Fibroblast of skin of right biceps (primary cell): ENCODE measurements around the gene RBM47.
"Not testable (repeated sequence)": the region's sequence is repeated elsewhere in the genome, so short reads cannot be mapped to it uniquely, and the experiment has no call there.

Experiments used
- DNase-seq: peaks from one replicate; pipeline ENCODE4 v3.0.0-alpha.2; 2013

The RBM47 gene

DNA sequence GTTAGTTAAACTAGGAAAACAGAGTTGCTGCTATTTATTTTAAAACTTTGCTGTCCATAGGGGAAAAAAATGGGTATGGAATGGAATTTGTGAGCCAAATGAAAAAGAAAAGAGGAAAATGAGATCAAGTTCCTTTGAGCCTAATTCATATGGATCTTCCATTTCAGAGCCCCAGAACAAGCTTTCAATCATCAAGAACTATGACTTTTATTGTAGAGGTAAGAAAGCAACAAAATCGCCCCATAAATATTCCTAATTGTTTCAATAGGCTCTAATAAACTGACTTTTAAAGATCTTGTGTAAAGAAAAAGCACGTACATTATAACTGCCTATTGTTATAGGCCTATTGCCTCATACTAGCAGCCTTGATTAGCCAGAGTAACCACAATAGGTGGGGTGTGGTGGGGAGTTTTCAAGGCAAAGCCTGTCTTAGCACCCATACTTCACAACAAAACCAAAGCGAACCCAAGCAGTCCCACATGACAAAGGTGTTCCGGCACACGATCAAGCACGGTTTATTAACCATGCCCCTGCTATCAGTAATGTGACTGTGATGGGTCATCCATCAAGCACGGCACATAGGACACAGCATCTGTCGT lies 44.4 kb downstream of the RBM47 start:
- DNase-seq: no peak

- no peak for DNase-seq
These were observed 45.0 kb downstream of the RBM47 start for GRCh38 chr4:40584517-40585141.

DNA sequence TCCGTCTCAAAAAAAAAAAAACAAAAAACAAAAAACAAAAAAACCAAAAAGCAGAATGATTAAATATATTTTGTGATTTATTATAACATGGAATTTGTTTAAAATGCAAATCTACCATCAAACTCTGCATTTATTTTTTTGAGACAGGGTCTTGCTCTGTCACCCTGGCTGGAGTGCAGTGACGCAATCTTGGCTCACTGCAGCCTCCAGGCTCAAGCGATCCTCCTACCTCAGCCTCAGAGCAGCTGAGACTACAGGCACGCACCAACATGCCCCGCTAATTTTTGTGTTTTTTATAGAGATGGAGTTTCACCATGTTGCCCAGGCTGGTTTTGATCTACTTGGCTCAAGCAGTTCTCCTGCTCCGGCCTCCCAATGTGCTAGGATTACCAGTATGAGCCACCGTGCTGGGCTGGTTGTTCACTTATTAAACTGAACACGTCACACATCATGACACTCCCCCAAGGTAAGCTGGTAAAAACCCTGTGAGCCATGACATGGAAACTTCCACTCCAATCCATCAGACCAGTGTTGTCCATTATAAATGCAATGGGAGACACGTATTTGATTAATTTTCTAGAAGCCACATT lies 45.7 kb downstream of the RBM47 start:
- DNase-seq: no peak

DNA sequence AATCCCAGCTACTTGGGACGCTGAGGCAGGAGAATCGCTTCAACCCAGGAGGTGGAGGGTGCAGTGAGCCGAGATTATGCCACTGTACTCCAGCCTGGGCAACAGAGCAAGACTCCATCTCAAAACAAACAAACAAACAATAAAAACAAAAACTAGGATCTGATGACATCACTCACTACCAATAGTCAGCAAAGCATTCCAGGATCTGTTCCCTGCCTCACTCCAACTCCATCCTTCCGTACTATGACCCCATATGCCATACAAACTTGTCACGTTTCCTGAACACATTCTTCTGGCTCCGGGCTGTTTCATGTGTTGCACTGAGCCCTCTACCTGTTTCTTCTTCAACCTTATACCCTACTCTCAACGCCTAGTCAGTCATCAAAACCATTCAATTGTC lies 47.3 kb downstream of the RBM47 start:
- no peak for DNase-seq

DNA sequence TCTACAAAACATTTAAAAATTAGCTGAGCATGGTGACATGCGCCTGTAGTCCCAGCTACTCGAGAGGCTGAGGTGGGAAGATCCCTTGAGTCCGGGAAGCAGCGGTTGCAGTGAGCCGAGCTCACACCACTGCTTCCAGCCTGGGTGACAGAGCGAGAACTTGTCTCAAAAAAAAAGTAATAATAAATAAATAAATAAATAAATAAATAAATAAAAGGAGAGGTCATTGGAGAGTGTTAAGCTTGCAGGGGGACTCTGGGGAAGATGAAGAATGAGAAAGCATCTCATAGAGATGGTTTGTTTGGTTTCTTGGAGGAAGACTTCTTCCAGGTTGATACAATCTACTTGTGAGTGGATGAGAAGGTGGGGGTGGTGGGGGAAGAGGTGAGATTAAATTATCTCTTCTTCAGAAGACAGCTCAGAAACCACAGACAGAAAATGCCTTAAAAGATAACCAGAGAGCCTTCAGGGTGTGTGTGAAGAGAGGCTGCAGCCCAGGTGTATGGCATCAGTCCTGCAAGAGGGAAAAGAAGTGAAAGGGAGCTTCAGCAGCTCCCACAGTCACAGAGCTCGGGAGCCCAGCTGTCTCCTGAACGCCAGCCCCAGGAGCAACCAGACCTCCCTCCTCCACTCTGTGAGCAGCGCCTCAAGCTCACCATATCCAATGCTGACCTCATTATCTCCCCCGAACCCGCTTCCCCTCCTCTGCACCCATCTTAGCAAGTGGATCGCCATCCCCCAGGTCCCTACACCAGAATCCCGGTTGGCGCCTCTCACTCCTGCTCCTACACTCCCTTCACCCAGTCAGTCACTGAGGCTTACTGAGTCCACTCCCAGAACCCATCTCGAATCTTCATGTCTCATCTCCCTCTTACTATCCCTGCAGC lies 48.2 kb downstream of the RBM47 start:
- no peak for DNase-seq

DNA sequence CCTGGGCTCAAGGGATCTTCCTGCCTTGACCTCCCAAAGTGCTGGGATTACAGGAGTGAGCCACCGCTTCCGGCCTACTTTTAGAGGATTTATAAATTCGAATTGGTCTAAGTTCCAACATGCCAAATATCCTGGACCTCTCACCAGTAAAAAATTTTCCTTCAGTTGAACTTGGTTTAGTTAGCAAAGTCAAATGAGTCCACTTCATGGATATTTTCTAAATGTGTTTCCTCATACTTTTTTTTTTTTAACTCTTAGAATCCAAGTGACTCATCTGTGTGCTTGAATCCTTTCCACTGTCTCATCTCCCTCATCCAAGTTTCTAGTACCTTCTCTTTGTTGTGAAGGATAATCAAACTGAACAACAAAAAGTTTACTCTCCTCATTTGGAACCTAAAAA lies 49.7 kb downstream of the RBM47 start:
- DNase-seq: peak; percentile 87

GRCh38 chr4:40577588-40578253 lies 51.9 kb downstream of the RBM47 start:
- no peak for DNase-seq

DNA sequence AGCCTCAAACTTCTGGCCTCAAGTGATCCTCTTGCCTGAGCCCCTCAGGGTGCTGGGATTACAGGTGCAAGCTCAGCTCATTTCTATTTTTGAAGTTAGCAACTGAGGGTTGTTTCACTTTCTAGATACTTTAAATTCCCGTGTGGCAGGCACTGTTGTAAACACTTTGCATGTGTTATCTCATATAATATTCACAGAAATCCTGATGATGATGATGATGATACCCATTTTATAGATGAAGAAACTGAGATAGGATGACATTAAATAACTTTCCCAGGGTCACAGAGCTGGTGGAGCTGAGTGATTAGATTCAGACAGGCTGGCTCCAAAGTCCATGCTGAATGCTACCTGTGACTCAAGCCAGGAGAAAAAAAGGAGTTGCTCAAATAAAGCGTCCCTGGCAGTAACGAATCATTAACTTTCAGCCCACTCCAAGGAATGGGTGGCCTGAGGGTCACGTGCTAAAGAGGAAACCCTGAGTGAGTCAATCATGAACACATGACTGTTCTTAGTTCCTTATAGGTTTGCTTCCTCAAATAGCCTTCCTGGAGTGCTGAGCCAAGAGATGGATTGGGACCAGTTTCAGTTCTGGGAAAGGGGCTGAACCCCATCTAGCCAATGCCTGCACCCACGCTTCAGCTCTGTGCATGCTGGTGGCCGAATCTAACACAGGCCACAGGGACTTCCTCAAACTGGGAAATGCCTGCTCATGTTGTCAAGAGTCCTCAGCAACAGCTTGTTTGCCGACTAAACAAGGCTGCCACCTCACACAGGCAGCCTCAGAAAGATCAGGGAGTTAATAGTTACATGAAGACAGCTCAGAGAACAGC lies 52.8 kb downstream of the RBM47 start:
- DNase-seq: peak; percentile 89

DNA sequence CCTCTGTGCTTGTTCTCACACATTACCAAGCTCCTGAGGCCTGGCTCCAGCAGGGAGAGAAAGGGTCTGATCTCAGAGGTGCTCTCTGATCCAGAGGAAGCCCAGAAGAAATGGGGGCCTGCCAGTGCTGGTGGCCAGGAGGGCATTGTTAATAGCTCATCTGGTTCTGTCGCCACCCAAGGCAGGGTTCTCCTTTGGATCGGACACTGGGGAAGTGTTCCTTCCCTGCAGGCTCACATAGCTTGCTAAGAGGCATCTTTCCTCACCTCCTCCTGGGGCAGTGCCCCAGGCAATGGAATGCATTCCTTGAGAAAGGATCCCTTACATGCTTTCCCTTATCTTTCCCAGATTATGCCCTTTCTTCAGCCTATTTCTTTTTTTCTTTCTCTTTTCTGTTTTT lies 53.8 kb downstream of the RBM47 start:
- DNase-seq: no peak

DNA sequence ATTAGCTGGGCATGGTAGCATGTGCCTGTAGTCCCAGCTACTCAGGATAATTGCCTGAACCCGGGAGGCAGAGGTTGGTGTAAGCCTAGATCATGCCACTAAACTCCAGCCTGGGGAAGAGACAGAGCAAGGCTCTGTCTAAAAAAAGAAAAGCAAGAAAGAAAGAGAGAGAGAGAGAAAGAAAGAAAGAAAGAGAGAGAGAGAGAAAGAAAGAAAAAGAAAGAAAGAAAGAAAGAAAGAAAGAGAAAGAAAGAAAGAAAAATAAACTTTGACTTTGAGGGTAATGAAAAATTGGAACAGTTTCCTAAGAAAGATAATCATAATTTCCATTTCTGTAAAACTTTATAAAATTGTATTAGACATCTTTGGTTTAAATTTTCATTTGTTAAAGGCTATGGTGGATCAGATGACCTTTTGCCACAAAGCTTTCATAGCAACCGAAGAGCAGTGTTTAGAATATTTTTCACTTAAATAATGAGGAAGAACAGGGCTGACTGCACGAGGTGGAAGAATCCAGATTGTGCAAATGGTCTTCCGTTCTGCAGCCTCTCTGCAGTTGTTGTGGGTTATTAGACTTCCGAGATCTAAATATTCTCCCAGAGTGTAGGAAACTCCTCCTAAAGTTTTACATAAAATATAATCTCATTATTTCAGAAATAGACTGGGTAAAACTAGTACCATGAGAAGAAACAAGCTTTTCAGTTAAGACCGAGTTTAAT lies 55.9 kb downstream of the RBM47 start:
- no peak for DNase-seq

- DNase-seq: no peak
These were observed 56.9 kb downstream of the RBM47 start for GRCh38 chr4:40572692-40573310.

DNA sequence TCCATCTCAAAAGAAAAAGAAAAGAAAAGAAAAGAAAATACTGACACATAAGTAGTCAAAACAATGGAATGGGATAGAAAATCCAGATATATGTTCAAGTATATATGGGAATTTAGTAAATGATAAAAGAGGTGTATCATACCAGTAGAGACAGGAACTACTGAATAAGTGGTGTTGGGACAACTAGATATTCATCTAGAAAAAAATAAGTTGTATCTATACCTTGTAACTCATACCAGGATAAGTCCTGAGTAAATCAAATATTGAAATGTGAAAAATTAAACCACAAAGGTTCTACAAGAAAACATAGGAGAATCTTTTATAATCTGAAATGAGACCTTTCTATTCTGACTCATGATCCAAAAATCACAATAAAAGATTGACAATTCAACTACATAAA lies 58.5 kb downstream of the RBM47 start:
- DNase-seq: no peak

DNA sequence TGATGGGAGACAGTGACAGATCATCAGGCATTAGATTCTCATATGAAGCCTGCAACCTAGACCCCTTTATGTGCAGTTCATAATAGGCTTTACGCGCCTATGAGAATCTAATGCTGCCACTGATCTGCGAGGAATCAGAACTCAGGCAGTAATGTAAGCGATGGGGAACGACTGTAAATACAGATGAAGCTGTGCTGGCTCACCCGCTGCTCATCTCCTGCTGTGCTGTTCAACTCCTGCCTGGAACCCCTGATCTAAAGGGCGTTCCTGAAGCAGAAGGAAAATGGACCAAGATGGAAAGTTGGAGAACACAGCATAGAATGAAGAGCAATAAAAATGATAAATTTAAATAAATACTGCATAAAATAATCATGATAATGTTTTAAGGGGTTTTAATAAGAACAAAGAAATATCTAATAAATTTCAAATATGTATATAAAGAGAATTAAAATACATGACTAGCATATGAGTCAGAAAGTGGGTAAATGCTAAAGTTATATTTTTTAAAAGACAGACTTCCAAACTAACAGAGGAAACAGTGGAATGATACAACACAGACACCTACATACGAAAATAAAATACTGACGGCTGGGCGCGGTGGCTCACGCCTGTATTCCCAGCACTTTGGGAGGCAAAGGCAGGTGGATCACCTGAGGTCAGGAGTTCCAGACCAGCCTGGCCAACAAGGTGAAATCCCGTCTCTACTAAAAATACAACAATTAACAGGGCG lies 59.2 kb downstream of the RBM47 start:
- DNase-seq: no peak

- DNase-seq: no peak
These were observed 64.7 kb downstream of the RBM47 start for GRCh38 chr4:40564815-40565483.

DNA sequence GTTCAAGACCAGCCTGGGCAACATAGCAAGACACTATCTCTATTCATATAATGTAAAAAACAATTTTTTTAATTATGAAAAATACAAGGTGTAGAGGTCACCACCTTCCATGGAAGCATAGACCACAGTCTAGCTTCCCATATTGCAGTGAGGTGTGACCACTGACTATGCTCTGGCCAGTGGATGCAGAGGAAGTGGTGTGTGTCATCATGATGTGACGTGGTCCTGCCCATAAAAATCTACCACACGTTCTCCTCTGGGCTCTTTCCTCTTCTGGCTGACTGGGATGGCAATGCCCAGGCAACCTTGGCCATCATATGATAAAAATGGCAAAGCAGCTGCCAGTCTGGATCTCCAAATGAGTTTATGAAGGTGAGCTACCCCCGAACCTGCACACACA lies 65.7 kb downstream of the RBM47 start:
- no peak for DNase-seq

DNA sequence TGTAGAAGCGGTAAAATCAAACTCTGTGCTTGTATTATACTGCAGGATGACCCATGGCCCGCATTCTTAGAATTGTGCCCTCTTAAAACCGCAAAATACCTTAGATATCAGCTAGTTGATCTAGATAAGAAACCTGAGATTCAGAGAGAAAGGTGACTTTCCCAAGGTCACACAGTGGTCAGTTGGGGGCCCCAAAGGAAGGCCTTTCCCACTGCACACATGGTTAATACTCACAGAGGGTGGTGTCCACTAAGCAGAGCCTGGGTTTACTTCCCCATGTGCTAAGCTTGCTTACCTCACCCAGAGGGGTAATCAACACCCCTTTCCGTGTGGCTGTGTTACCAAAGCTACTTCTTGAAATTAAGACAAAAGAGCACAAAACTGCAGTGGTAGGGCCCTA lies 66.3 kb downstream of the RBM47 start:
- peak; percentile 34 for DNase-seq

DNA sequence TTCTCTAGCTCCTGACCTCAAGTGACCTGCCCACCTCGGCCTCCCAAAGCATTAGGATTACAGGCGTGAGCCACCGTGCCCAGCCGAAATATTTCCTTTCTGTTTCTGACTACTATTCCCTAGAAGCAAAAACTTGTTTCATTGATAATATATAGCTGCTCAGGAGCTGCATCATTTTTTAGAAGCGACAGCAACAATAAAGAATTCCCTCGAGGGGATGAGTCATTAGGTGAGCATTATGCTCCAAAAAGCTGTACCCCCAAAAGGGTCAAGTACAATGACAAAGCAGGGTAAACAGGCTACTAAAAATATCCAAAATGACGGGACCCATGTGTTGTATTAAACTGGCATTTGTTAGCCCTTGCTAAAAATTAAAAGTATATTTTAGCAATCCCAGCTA lies 67.0 kb downstream of the RBM47 start:
- peak; percentile 65 for DNase-seq

- DNase-seq: no peak
These were observed 67.5 kb downstream of the RBM47 start for GRCh38 chr4:40562208-40562607.

- not testable (repeated sequence) for DNase-seq
These were observed 68.0 kb downstream of the RBM47 start for GRCh38 chr4:40561543-40562177.
